ENCODE measurements around the gene ARHGAP24. TPM values are rescaled to one million over a fixed set of nuclear protein-coding genes. Genes with fewer than 3 reads are reported as not detected.

The ARHGAP24 gene
- total RNA-seq, 1 experiment from 2014 or later: 2.1 TPM

DNA sequence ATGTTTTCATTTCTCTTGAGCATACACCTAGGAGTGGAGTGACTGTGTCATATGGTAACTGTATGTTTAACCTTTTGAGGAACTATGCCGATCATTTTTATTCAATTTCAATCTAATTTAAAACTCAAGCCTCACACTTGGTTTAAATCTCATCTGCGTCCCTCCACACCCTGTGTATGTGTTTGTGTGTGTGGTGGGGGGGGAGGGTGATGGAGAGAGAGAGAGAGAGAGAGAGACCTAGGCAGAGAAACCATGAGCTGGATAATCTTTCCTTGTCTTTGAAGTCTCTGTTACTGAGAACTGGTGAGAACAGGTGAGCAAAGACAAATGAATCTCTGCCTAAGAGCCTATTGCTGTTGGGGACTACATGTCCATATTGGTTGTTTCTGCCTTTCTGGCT, 105.0 kb downstream of the ARHGAP24 start:
- H3K9me3 Mint-ChIP-seq: peaks cover 1% of the 10 kb centered on the region; the same call in 1 of the 2 replicates
- TF ChIP-seq ZNF423 (CRISPR knock-in tag; IDR thresholded peaks at IDR 0.05) (no peak), ZBTB21 (CRISPR knock-in tag; IDR thresholded peaks at IDR 0.05; ENCODE audit: borderline replicate concordance) (no peak), NFATC4 (CRISPR knock-in tag; IDR thresholded peaks at IDR 0.05) (no peak), ATF1 (CRISPR knock-in tag; IDR thresholded peaks at IDR 0.05) (no peak), RELA (CRISPR knock-in tag; IDR thresholded peaks at IDR 0.05; ENCODE audit: borderline replicate concordance) (no peak), JAZF1 (CRISPR knock-in tag; IDR thresholded peaks at IDR 0.05) (no peak), RORB (CRISPR knock-in tag; IDR thresholded peaks at IDR 0.05) (no peak), NFYB (CRISPR knock-in tag; conservative IDR thresholded peaks at IDR 0.05; ENCODE audit: low read depth) (no peak), ZNF671 (CRISPR knock-in tag; IDR thresholded peaks at IDR 0.05) (no peak), ZNF121 (CRISPR knock-in tag; IDR thresholded peaks at IDR 0.05) (no peak), OVOL2 (CRISPR knock-in tag; IDR thresholded peaks at IDR 0.05; ENCODE audit: borderline replicate concordance) (no peak)
- TF ChIP-seq, protein P1, sequence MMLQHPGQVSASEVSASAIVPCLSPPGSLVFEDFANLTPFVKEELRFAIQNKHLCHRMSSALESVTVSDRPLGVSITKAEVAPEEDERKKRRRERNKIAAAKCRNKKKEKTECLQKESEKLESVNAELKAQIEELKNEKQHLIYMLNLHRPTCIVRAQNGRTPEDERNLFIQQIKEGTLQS (CRISPR knock-in tag; conservative IDR thresholded peaks at IDR 0.05): no peak
- TF ChIP-seq, protein P2, sequence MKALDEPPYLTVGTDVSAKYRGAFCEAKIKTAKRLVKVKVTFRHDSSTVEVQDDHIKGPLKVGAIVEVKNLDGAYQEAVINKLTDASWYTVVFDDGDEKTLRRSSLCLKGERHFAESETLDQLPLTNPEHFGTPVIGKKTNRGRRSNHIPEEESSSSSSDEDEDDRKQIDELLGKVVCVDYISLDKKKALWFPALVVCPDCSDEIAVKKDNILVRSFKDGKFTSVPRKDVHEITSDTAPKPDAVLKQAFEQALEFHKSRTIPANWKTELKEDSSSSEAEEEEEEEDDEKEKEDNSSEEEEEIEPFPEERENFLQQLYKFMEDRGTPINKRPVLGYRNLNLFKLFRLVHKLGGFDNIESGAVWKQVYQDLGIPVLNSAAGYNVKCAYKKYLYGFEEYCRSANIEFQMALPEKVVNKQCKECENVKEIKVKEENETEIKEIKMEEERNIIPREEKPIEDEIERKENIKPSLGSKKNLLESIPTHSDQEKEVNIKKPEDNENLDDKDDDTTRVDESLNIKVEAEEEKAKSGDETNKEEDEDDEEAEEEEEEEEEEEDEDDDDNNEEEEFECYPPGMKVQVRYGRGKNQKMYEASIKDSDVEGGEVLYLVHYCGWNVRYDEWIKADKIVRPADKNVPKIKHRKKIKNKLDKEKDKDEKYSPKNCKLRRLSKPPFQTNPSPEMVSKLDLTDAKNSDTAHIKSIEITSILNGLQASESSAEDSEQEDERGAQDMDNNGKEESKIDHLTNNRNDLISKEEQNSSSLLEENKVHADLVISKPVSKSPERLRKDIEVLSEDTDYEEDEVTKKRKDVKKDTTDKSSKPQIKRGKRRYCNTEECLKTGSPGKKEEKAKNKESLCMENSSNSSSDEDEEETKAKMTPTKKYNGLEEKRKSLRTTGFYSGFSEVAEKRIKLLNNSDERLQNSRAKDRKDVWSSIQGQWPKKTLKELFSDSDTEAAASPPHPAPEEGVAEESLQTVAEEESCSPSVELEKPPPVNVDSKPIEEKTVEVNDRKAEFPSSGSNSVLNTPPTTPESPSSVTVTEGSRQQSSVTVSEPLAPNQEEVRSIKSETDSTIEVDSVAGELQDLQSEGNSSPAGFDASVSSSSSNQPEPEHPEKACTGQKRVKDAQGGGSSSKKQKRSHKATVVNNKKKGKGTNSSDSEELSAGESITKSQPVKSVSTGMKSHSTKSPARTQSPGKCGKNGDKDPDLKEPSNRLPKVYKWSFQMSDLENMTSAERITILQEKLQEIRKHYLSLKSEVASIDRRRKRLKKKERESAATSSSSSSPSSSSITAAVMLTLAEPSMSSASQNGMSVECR (CRISPR knock-in tag; IDR thresholded peaks at IDR 0.05; ENCODE audit: borderline replicate concordance): no peak
- TF ChIP-seq, protein P3, sequence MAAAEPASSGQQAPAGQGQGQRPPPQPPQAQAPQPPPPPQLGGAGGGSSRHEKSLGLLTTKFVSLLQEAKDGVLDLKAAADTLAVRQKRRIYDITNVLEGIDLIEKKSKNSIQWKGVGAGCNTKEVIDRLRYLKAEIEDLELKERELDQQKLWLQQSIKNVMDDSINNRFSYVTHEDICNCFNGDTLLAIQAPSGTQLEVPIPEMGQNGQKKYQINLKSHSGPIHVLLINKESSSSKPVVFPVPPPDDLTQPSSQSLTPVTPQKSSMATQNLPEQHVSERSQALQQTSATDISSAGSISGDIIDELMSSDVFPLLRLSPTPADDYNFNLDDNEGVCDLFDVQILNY (CRISPR knock-in tag; IDR thresholded peaks at IDR 0.05): no peak
- TF ChIP-seq, protein P4, sequence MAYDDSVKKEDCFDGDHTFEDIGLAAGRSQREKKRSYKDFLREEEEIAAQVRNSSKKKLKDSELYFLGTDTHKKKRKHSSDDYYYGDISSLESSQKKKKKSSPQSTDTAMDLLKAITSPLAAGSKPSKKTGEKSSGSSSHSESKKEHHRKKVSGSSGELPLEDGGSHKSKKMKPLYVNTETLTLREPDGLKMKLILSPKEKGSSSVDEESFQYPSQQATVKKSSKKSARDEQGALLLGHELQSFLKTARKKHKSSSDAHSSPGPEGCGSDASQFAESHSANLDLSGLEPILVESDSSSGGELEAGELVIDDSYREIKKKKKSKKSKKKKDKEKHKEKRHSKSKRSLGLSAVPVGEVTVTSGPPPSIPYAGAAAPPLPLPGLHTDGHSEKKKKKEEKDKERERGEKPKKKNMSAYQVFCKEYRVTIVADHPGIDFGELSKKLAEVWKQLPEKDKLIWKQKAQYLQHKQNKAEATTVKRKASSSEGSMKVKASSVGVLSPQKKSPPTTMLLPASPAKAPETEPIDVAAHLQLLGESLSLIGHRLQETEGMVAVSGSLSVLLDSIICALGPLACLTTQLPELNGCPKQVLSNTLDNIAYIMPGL (CRISPR knock-in tag; IDR thresholded peaks at IDR 0.05): no peak
- TF ChIP-seq, protein P5, sequence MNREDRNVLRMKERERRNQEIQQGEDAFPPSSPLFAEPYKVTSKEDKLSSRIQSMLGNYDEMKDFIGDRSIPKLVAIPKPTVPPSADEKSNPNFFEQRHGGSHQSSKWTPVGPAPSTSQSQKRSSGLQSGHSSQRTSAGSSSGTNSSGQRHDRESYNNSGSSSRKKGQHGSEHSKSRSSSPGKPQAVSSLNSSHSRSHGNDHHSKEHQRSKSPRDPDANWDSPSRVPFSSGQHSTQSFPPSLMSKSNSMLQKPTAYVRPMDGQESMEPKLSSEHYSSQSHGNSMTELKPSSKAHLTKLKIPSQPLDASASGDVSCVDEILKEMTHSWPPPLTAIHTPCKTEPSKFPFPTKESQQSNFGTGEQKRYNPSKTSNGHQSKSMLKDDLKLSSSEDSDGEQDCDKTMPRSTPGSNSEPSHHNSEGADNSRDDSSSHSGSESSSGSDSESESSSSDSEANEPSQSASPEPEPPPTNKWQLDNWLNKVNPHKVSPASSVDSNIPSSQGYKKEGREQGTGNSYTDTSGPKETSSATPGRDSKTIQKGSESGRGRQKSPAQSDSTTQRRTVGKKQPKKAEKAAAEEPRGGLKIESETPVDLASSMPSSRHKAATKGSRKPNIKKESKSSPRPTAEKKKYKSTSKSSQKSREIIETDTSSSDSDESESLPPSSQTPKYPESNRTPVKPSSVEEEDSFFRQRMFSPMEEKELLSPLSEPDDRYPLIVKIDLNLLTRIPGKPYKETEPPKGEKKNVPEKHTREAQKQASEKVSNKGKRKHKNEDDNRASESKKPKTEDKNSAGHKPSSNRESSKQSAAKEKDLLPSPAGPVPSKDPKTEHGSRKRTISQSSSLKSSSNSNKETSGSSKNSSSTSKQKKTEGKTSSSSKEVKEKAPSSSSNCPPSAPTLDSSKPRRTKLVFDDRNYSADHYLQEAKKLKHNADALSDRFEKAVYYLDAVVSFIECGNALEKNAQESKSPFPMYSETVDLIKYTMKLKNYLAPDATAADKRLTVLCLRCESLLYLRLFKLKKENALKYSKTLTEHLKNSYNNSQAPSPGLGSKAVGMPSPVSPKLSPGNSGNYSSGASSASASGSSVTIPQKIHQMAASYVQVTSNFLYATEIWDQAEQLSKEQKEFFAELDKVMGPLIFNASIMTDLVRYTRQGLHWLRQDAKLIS (CRISPR knock-in tag; IDR thresholded peaks at IDR 0.05; ENCODE audit: borderline replicate concordance): no peak
- TF ChIP-seq, protein P6, sequence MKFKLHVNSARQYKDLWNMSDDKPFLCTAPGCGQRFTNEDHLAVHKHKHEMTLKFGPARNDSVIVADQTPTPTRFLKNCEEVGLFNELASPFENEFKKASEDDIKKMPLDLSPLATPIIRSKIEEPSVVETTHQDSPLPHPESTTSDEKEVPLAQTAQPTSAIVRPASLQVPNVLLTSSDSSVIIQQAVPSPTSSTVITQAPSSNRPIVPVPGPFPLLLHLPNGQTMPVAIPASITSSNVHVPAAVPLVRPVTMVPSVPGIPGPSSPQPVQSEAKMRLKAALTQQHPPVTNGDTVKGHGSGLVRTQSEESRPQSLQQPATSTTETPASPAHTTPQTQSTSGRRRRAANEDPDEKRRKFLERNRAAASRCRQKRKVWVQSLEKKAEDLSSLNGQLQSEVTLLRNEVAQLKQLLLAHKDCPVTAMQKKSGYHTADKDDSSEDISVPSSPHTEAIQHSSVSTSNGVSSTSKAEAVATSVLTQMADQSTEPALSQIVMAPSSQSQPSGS (CRISPR knock-in tag; IDR thresholded peaks at IDR 0.05; ENCODE audit: borderline replicate concordance, low read depth): no peak
- TF ChIP-seq, protein P7, sequence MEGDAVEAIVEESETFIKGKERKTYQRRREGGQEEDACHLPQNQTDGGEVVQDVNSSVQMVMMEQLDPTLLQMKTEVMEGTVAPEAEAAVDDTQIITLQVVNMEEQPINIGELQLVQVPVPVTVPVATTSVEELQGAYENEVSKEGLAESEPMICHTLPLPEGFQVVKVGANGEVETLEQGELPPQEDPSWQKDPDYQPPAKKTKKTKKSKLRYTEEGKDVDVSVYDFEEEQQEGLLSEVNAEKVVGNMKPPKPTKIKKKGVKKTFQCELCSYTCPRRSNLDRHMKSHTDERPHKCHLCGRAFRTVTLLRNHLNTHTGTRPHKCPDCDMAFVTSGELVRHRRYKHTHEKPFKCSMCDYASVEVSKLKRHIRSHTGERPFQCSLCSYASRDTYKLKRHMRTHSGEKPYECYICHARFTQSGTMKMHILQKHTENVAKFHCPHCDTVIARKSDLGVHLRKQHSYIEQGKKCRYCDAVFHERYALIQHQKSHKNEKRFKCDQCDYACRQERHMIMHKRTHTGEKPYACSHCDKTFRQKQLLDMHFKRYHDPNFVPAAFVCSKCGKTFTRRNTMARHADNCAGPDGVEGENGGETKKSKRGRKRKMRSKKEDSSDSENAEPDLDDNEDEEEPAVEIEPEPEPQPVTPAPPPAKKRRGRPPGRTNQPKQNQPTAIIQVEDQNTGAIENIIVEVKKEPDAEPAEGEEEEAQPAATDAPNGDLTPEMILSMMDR (IDR thresholded peaks at IDR 0.05): no peak
- TF ChIP-seq, protein P8, sequence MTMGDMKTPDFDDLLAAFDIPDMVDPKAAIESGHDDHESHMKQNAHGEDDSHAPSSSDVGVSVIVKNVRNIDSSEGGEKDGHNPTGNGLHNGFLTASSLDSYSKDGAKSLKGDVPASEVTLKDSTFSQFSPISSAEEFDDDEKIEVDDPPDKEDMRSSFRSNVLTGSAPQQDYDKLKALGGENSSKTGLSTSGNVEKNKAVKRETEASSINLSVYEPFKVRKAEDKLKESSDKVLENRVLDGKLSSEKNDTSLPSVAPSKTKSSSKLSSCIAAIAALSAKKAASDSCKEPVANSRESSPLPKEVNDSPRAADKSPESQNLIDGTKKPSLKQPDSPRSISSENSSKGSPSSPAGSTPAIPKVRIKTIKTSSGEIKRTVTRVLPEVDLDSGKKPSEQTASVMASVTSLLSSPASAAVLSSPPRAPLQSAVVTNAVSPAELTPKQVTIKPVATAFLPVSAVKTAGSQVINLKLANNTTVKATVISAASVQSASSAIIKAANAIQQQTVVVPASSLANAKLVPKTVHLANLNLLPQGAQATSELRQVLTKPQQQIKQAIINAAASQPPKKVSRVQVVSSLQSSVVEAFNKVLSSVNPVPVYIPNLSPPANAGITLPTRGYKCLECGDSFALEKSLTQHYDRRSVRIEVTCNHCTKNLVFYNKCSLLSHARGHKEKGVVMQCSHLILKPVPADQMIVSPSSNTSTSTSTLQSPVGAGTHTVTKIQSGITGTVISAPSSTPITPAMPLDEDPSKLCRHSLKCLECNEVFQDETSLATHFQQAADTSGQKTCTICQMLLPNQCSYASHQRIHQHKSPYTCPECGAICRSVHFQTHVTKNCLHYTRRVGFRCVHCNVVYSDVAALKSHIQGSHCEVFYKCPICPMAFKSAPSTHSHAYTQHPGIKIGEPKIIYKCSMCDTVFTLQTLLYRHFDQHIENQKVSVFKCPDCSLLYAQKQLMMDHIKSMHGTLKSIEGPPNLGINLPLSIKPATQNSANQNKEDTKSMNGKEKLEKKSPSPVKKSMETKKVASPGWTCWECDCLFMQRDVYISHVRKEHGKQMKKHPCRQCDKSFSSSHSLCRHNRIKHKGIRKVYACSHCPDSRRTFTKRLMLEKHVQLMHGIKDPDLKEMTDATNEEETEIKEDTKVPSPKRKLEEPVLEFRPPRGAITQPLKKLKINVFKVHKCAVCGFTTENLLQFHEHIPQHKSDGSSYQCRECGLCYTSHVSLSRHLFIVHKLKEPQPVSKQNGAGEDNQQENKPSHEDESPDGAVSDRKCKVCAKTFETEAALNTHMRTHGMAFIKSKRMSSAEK (CRISPR knock-in tag; IDR thresholded peaks at IDR 0.05; ENCODE audit: borderline replicate concordance): no peak
- no peaks in the 10 kb centered on the region for H3K27me3 Mint-ChIP-seq (ENCODE audit: low read depth)
- ChIA-PET CTCF (no interaction called here), POLR2A (interaction anchor here (0.6 kb wide), 1 partner anchor 438 kb away, joined by 3 read pairs; no protein-coding TSS in a partner anchor)
- no peak for DNase-seq (ENCODE audit: low spot score)
- ATAC-seq: no peak
- H3K4me1 Mint-ChIP-seq: no peaks in the 10 kb centered on the region
- H3K27ac Mint-ChIP-seq: no peak overlapping the region
- no peak overlapping the region for H3K4me3 Mint-ChIP-seq
- no peaks in the 10 kb centered on the region for H3K36me3 Mint-ChIP-seq
